HEK293T (cell line): ENCODE data around the gene COL24A1.

Experiments used
- ARNT ChIP-seq: fragments of 450-650 bp; IDR thresholded peaks from 2 replicates; pipeline ENCODE4 v1.6.1; 2017; ENCODE audit warnings: mild to moderate bottlenecking
- BHLHE40 ChIP-seq: fragments of 450-650 bp; IDR thresholded peaks from 2 replicates; pipeline ENCODE4 v1.6.1; 2016; ENCODE audit warnings: mild to moderate bottlenecking, moderate library complexity, borderline replicate concordance
- FOXA1 ChIP-seq: fragments of 450-650 bp; IDR thresholded peaks from 2 replicates; pipeline ENCODE4 v1.6.1; 2016; ENCODE audit warnings: mild to moderate bottlenecking
- FOXK2 ChIP-seq: fragments of 450-650 bp; IDR thresholded peaks from 2 replicates; pipeline ENCODE4 v1.6.1; 2016; ENCODE audit warnings: mild to moderate bottlenecking
- FOXM1 ChIP-seq: fragments of 450-650 bp; IDR thresholded peaks from 2 replicates; pipeline ENCODE4 v1.6.1; 2017; ENCODE audit warnings: mild to moderate bottlenecking, borderline replicate concordance
- LEF1 ChIP-seq: fragments of 450-650 bp; IDR thresholded peaks from 2 replicates; pipeline ENCODE4 v1.6.1; 2017; ENCODE audit warnings: mild to moderate bottlenecking, borderline replicate concordance
- SP1 ChIP-seq: fragments of 450-650 bp; IDR thresholded peaks from 2 replicates; pipeline ENCODE4 v1.6.1; 2017
- SUZ12 ChIP-seq: fragments of 450-650 bp; IDR thresholded peaks from 2 replicates; pipeline ENCODE4 v1.6.1; 2016; ENCODE audit warnings: mild to moderate bottlenecking
- TARDBP ChIP-seq: fragments of 450-650 bp; IDR thresholded peaks from 2 replicates; pipeline ENCODE4 v1.6.1; 2016
- ZNF384 ChIP-seq: fragments of 450-650 bp; IDR thresholded peaks from 2 replicates; pipeline ENCODE4 v1.6.1; 2016
- TF ChIP-seq, protein P1 (sequence below): fragments of 450-650 bp; IDR thresholded peaks from 2 replicates; pipeline ENCODE4 v1.6.1; 2016

DNA sequence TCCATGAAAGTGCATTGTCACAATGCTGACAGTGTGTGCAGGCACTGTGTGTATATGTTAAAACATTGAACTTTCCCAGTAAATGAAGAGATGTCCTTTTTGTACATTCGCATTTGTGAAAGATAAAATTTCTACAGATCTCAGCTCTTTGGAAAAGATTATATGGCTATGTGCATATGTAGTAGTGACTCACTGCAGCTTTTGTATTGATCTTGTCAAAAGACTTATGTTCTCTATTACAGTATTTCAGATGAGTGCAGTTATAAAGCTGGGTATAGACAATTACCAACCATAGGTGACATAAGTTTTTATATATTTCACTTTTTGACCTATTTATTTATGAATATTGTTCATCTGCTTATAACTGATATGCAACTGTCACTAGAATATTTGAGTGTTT lies 212.6 kb downstream of the COL24A1 start:
- no peak for TF ChIP-seq BHLHE40
- no peak for TF ChIP-seq TARDBP
- TF ChIP-seq FOXK2 = no peak
- no peak for TF ChIP-seq SUZ12
- no peak for TF ChIP-seq FOXA1
- TF ChIP-seq ARNT = no peak
- TF ChIP-seq LEF1 = no peak
- TF ChIP-seq, protein P1, sequence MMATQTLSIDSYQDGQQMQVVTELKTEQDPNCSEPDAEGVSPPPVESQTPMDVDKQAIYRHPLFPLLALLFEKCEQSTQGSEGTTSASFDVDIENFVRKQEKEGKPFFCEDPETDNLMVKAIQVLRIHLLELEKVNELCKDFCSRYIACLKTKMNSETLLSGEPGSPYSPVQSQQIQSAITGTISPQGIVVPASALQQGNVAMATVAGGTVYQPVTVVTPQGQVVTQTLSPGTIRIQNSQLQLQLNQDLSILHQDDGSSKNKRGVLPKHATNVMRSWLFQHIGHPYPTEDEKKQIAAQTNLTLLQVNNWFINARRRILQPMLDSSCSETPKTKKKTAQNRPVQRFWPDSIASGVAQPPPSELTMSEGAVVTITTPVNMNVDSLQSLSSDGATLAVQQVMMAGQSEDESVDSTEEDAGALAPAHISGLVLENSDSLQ = no peak
- TF ChIP-seq SP1 = no peak
- no peak for TF ChIP-seq FOXM1
- no peak for TF ChIP-seq ZNF384
